Osteocyte (in vitro differentiated cells): ENCODE results near the gene URB2. TPM values are rescaled to one million over a fixed set of nuclear protein-coding genes. Genes with fewer than 3 reads are reported as not detected.

ENCODE experiments used
- DNase-seq: peaks from one replicate; pipeline ENCODE4 v3.0.0; 2021; ENCODE audit warnings: mixed read lengths; ENCODE audit not compliant: unreplicated experiment; ENCODE audit errors: extremely low spot score
- H3K27ac Mint-ChIP-seq: one replicate; pipeline ENCODE4 v1.8.0; 2021; ENCODE audit warnings: mild to moderate bottlenecking, mixed read lengths; ENCODE audit not compliant: unreplicated experiment
- H3K27me3 Mint-ChIP-seq: one replicate; pipeline ENCODE4 v1.8.0; 2021; ENCODE audit warnings: mixed read lengths; ENCODE audit not compliant: unreplicated experiment
- H3K36me3 Mint-ChIP-seq: one replicate; pipeline ENCODE4 v1.8.0; 2021; ENCODE audit warnings: mixed read lengths; ENCODE audit not compliant: unreplicated experiment
- H3K4me1 Mint-ChIP-seq: one replicate; pipeline ENCODE4 v1.8.0; 2021; ENCODE audit warnings: mixed read lengths; ENCODE audit not compliant: unreplicated experiment
- H3K4me3 Mint-ChIP-seq: one replicate; pipeline ENCODE4 v1.8.0; 2021; ENCODE audit warnings: mild to moderate bottlenecking, moderate library complexity, mixed read lengths; ENCODE audit not compliant: unreplicated experiment
- H3K9me3 Mint-ChIP-seq: one replicate; pipeline ENCODE4 v1.8.0; 2021; ENCODE audit warnings: mixed read lengths; ENCODE audit not compliant: unreplicated experiment
- total RNA-seq: library from RNA; stranded (reverse); gene quantifications from 2 replicates; pipeline ENCODE4 v1.2.1, GENCODE V29; 2021
- TF ChIP-seq, protein P1 (sequence below): fragments of 200-600 bp; sonication (generic); IDR thresholded peaks from 2 replicates; pipeline ENCODE4 v1.5.0; 2021; ENCODE audit warnings: antibody characterized with exemption, mild to moderate bottlenecking, moderate library complexity

Gene URB2
- total RNA-seq, 1 donor from 2014 or later, result 11.1 TPM

DNA sequence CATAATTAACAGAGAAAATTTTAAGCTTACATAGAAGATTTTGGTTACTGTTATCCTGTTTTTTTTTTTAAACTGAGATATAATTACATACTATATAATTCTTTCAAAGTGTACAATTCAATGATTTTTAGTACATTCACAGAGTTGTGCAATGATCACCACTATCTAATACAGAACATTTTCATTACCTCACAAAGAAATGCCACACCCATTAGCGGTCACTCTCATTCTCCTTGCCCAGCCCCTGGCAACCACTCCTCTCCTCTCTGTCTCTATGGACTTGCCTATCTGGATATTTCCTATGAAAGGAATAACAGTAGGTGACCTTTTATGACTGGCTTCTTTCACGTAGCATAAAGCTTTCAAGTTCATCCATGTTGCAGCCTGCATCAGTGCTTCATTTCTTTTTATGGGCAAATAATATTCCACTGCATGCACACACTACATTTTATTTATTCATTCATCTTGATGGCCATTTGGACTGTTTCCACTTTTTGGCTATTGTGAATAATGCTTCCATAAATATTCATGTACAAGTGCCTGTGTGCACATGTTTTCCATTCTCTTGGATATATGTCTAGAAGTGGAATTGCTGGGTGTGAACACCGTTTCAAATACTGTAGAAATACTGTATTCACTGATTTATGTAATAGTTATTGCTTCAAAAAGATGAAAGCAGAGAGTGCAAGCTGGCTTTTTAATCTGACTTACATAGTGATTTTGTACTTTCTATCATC, 26.7 kb upstream of the URB2 start:
- Mint-ChIP-seq H3K9me3 (no peaks in the 10 kb centered on the region), H3K4me1 (peaks cover 29% of the 10 kb centered on the region), H3K36me3 (peaks cover 52% of the 10 kb centered on the region), H3K4me3 (no peak overlapping the region), H3K27ac (no peak overlapping the region), H3K27me3 (no peaks in the 10 kb centered on the region)
- no peak for DNase-seq
- TF ChIP-seq, protein P1, sequence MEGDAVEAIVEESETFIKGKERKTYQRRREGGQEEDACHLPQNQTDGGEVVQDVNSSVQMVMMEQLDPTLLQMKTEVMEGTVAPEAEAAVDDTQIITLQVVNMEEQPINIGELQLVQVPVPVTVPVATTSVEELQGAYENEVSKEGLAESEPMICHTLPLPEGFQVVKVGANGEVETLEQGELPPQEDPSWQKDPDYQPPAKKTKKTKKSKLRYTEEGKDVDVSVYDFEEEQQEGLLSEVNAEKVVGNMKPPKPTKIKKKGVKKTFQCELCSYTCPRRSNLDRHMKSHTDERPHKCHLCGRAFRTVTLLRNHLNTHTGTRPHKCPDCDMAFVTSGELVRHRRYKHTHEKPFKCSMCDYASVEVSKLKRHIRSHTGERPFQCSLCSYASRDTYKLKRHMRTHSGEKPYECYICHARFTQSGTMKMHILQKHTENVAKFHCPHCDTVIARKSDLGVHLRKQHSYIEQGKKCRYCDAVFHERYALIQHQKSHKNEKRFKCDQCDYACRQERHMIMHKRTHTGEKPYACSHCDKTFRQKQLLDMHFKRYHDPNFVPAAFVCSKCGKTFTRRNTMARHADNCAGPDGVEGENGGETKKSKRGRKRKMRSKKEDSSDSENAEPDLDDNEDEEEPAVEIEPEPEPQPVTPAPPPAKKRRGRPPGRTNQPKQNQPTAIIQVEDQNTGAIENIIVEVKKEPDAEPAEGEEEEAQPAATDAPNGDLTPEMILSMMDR, result no peak

DNA sequence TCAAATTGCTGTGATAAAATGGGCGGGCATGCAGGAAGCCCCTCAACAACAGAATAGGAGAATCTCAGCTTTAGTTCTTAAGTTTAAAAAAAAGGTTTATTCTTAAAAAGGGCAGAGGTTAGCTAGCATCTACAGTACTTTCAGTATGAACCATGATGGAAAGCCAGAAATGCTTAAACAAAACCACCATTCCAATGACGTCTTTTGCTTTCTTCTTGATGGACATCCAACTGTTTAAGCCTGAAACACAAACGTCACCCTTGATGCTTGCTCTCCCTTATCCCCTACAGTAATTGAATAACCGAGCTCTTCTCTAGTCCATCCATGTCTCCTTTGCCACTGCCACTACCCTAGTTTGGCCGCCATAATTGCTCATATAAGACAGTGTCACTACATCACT, 25.8 kb upstream of the URB2 start:
- peaks cover 29% of the 10 kb centered on the region for H3K4me1 Mint-ChIP-seq
- peaks cover 50% of the 10 kb centered on the region for H3K36me3 Mint-ChIP-seq
- H3K9me3 Mint-ChIP-seq, result no peaks in the 10 kb centered on the region
- no peaks in the 10 kb centered on the region for H3K27me3 Mint-ChIP-seq
- DNase-seq, result no peak
- H3K4me3 Mint-ChIP-seq, result no peak overlapping the region
- H3K27ac Mint-ChIP-seq, result no peak overlapping the region
- TF ChIP-seq, protein P1, result no peak

DNA sequence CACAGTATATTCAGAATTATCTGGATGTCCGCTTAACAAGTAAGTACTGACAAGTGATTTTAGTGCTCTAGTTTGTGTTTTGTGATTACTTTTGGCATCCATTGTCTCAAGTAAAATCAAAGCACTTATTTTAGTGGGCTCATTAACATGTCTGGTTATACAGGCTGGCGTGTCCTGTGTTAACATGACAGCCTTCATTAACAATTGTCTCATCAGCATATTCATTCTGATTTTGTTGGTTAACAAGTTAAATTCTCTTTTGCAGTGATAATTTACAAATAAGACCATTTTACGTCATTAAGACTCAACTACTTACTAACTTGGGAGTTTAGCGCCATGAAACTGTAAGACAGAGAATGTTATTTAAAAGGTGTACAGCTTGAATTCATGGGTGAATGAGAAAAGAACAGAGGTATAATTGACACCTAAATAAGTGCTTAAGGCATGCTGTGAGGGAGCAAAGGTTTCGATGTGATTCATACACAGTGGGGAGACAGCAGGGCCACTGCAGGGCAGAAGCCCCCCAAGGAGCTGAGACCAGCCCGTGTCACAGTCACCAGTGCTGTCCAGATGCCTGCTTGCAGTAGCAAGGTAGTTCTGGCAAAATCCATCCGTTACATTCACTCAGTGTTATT, 22.6 kb upstream of the URB2 start:
- H3K36me3 Mint-ChIP-seq, result peaks cover 74% of the 10 kb centered on the region
- no peak overlapping the region for H3K27ac Mint-ChIP-seq
- no peaks in the 10 kb centered on the region for H3K27me3 Mint-ChIP-seq
- TF ChIP-seq, protein P1, result no peak
- no peaks in the 10 kb centered on the region for H3K9me3 Mint-ChIP-seq
- H3K4me1 Mint-ChIP-seq, result peaks cover 3% of the 10 kb centered on the region
- DNase-seq, result no peak
- no peak overlapping the region for H3K4me3 Mint-ChIP-seq

DNA sequence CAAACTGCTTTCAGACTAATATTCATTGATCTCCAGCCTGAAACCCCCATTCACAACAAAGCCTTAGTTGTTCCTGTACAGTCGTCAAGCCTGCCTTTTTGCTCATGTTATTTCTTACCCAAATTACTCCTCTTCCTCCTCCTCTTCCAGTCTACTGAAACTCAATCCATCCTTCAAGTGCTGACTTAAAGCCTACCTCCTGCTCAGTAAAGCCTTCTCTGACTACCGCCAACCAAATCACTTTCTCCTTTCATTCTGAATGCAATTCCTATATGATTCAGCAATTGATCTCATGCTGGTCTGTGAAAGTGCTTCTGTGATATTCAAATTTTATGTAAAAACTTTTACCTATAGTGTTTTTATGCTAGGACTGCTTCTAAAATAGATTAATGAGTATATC, 18.7 kb upstream of the URB2 start:
- no peak overlapping the region for H3K4me3 Mint-ChIP-seq
- H3K9me3 Mint-ChIP-seq, result no peaks in the 10 kb centered on the region
- peaks cover 78% of the 10 kb centered on the region for H3K36me3 Mint-ChIP-seq
- no peak overlapping the region for H3K27ac Mint-ChIP-seq
- TF ChIP-seq, protein P1, result no peak
- H3K27me3 Mint-ChIP-seq, result no peaks in the 10 kb centered on the region
- no peaks in the 10 kb centered on the region for H3K4me1 Mint-ChIP-seq
- DNase-seq, result no peak

DNA sequence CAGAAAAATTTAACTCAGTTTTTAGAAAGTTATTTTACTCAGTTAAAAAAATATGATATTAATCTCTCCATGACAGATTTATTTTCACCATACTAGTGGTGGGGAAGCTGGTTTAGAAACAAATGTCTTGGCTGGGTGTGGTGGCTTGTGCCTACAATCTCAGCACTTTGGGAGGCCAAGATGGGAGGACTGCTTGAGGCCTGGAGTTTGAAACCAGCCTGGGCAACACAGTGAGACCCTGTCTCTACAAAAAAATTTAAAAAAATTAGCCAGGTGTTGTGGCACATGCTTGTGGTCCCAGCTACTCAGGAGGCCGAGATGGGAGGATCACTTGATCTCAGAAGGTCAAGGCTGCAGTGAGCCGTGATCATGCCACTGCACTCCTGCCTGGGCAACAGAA, 17.5 kb upstream of the URB2 start:
- H3K27ac Mint-ChIP-seq, result no peak overlapping the region

More for the DNA sequence above, 17.5 kb upstream of the URB2 start:
- H3K36me3 Mint-ChIP-seq, result peaks cover 78% of the 10 kb centered on the region
- H3K9me3 Mint-ChIP-seq, result no peaks in the 10 kb centered on the region
- no peak for DNase-seq
- H3K4me1 Mint-ChIP-seq, result no peaks in the 10 kb centered on the region
- H3K4me3 Mint-ChIP-seq, result no peak overlapping the region
- TF ChIP-seq, protein P1, result no peak
- H3K27me3 Mint-ChIP-seq, result no peaks in the 10 kb centered on the region
